Activated CD4-positive, alpha-beta T cell treated with anti-CD3 and anti-CD28 coated beads for 36 hours (primary cell): ENCODE measurements around the gene PTPRG. TPM values are rescaled to one million over a fixed set of nuclear protein-coding genes. Genes with fewer than 3 reads are reported as not detected.
"Not testable (repeated sequence)": the region's sequence is repeated elsewhere in the genome, so short reads cannot be mapped to it uniquely, and the experiment has no call there.

ENCODE experiments used
- ATAC-seq: fragments of 200-7000 bp; cut with Tn5 transposase; one replicate; pipeline ENCODE4 v1.10.0; 2021; ENCODE audit warnings: mild to moderate bottlenecking, moderate library complexity
- CTCF ChIA-PET: fragments of 350-600 bp; sonication (Branson Sonifier 250); formaldehyde crosslinking; loops from one replicate; lab custom pipeline; 2021; ENCODE audit warnings: antibody characterized with exemption; lab: Charles Lee
- POLR2A ChIA-PET: fragments of 350-600 bp; sonication (Branson Sonifier 250); formaldehyde crosslinking; loops from one replicate; lab custom pipeline; 2021; ENCODE audit warnings: antibody characterized with exemption, inconsistent platforms; lab: Charles Lee
- DNase-seq: peaks from one replicate; pipeline ENCODE4 v3.0.0-alpha.2; 2020
- H3K27ac Mint-ChIP-seq: one replicate; pipeline ENCODE4 v1.8.0; 2021; ENCODE audit warnings: mixed read lengths
- H3K27me3 Mint-ChIP-seq: one replicate; pipeline ENCODE4 v1.8.0; 2021; ENCODE audit warnings: mixed read lengths
- H3K36me3 Mint-ChIP-seq: one replicate; pipeline ENCODE4 v1.8.0; 2021; ENCODE audit warnings: low read depth, mixed read lengths
- H3K4me1 Mint-ChIP-seq: one replicate; pipeline ENCODE4 v1.8.0; 2021; ENCODE audit warnings: mixed read lengths
- H3K4me3 Mint-ChIP-seq: one replicate; pipeline ENCODE4 v1.8.0; 2021; ENCODE audit warnings: mild to moderate bottlenecking, moderate library complexity, mixed read lengths
- H3K9me3 Mint-ChIP-seq: one replicate; pipeline ENCODE4 v1.8.0; 2021; ENCODE audit warnings: low read depth, mixed read lengths
- intact Hi-C, 2 experiments: fragments of 100-400 bp; cut with DNase I in 1 of 2; cut with micrococcal nuclease in 1 of 2; formaldehyde crosslinking; loops; one replicate each; pipeline versions ENCODE4 v1.14.2 to v1.15.1; 2022 to 2024; cut with DNase I, micrococcal nuclease
- total RNA-seq, 2 experiments: library from RNA; stranded (reverse); gene quantifications; one replicate each; pipeline ENCODE4 v1.2.3, GENCODE V29; 2021

PTPRG gene
- total RNA-seq, 2 experiments from 2014 or later, result 0.32 to 0.33 TPM

GRCh38 chr3:62025913-62026312 lies 464.5 kb downstream of the PTPRG start:
- no peaks in the 10 kb centered on the region for H3K9me3 Mint-ChIP-seq
- peaks cover 6% of the 10 kb centered on the region for H3K27me3 Mint-ChIP-seq
- DNase-seq, result no peak
- CTCF ChIA-PET, result no interaction called here
- intact Hi-C loops, result no loop called here
- no peaks in the 10 kb centered on the region for H3K36me3 Mint-ChIP-seq
- no peaks in the 10 kb centered on the region for H3K4me1 Mint-ChIP-seq
- ATAC-seq, result no peak
- POLR2A ChIA-PET, result no interaction called here
- H3K27ac Mint-ChIP-seq, result no peak overlapping the region
- no peak overlapping the region for H3K4me3 Mint-ChIP-seq

- H3K27ac Mint-ChIP-seq, result no peak overlapping the region
- no peak overlapping the region for H3K4me3 Mint-ChIP-seq
- DNase-seq (no peak), ATAC-seq (no peak)
- no peaks in the 10 kb centered on the region for H3K4me1 Mint-ChIP-seq
- peaks cover 12% of the 10 kb centered on the region for H3K27me3 Mint-ChIP-seq
- ChIA-PET POLR2A (no interaction called here), CTCF (no interaction called here)
- H3K36me3 Mint-ChIP-seq, result no peaks in the 10 kb centered on the region
- intact Hi-C loops, result no loop called here
- H3K9me3 Mint-ChIP-seq, result no peaks in the 10 kb centered on the region
These were observed 465.9 kb downstream of the PTPRG start for GRCh38 chr3:62027241-62027640.

GRCh38 chr3:62027796-62028195 lies 466.4 kb downstream of the PTPRG start:
- Mint-ChIP-seq H3K9me3 (no peaks in the 10 kb centered on the region), H3K27ac (no peak overlapping the region), H3K4me1 (no peaks in the 10 kb centered on the region), H3K36me3 (no peaks in the 10 kb centered on the region), H3K4me3 (no peak overlapping the region), H3K27me3 (peaks cover 12% of the 10 kb centered on the region)
- ChIA-PET CTCF (no interaction called here), POLR2A (no interaction called here)
- no peak for ATAC-seq
- no peak for DNase-seq
- intact Hi-C loops, result no loop called here

- ChIA-PET CTCF (no interaction called here), POLR2A (no interaction called here)
- no peak overlapping the region for H3K27ac Mint-ChIP-seq
- H3K4me3 Mint-ChIP-seq, result no peak overlapping the region
- no peaks in the 10 kb centered on the region for H3K4me1 Mint-ChIP-seq
- H3K27me3 Mint-ChIP-seq, result peaks cover 11% of the 10 kb centered on the region
- no peaks in the 10 kb centered on the region for H3K36me3 Mint-ChIP-seq
- DNase-seq (no peak), ATAC-seq (no peak)
- no peaks in the 10 kb centered on the region for H3K9me3 Mint-ChIP-seq
- intact Hi-C loops, result no loop called here
These were observed 466.9 kb downstream of the PTPRG start for GRCh38 chr3:62028236-62028635.

GRCh38 chr3:62032738-62033137 lies 471.4 kb downstream of the PTPRG start:
- Mint-ChIP-seq H3K27ac (no peak overlapping the region), H3K27me3 (peaks cover 8% of the 10 kb centered on the region), H3K36me3 (no peaks in the 10 kb centered on the region), H3K4me1 (no peaks in the 10 kb centered on the region), H3K4me3 (no peak overlapping the region), H3K9me3 (no peaks in the 10 kb centered on the region)
- ChIA-PET CTCF (no interaction called here), POLR2A (no interaction called here)
- intact Hi-C loops, result no loop called here
- no peak for ATAC-seq
- no peak for DNase-seq

GRCh38 chr3:62035402-62036057 lies 474.2 kb downstream of the PTPRG start:
- CTCF ChIA-PET, result no interaction called here
- DNase-seq (no peak), ATAC-seq (no peak)
- Mint-ChIP-seq H3K27ac (no peak overlapping the region), H3K4me3 (no peak overlapping the region), H3K4me1 (no peaks in the 10 kb centered on the region), H3K27me3 (peaks cover 6% of the 10 kb centered on the region), H3K36me3 (no peaks in the 10 kb centered on the region), H3K9me3 (no peaks in the 10 kb centered on the region)
- POLR2A ChIA-PET, result no interaction called here
- intact Hi-C loops, result no loop called here

GRCh38 chr3:62036726-62037125 lies 475.4 kb downstream of the PTPRG start:
- ATAC-seq (no peak), DNase-seq (no peak)
- Mint-ChIP-seq H3K4me1 (no peaks in the 10 kb centered on the region), H3K36me3 (no peaks in the 10 kb centered on the region), H3K9me3 (no peaks in the 10 kb centered on the region), H3K4me3 (no peak overlapping the region), H3K27me3 (no peaks in the 10 kb centered on the region), H3K27ac (no peak overlapping the region)
- intact Hi-C loops, result no loop called here
- ChIA-PET CTCF (interaction anchor here (0.7 kb wide), 1 partner anchor 997 kb away, joined by 3 read pairs; no protein-coding TSS in a partner anchor), POLR2A (no interaction called here)

GRCh38 chr3:62038798-62039197 lies 477.4 kb downstream of the PTPRG start:
- intact Hi-C loops, H3K9me3 Mint-ChIP-seq, H3K4me3 Mint-ChIP-seq, H3K27ac Mint-ChIP-seq, H3K4me1 Mint-ChIP-seq, ATAC-seq, CTCF ChIA-PET, H3K36me3 Mint-ChIP-seq, DNase-seq, POLR2A ChIA-PET, H3K27me3 Mint-ChIP-seq: not testable (repeated sequence)

GRCh38 chr3:62039586-62039985 lies 478.2 kb downstream of the PTPRG start:
- ChIA-PET POLR2A (no interaction called here), CTCF (no interaction called here)
- intact Hi-C loops, result no loop called here
- no peak for ATAC-seq
- no peak for DNase-seq
- Mint-ChIP-seq H3K4me1 (no peaks in the 10 kb centered on the region), H3K4me3 (no peak overlapping the region), H3K36me3 (no peaks in the 10 kb centered on the region), H3K27me3 (no peaks in the 10 kb centered on the region), H3K27ac (no peak overlapping the region), H3K9me3 (no peaks in the 10 kb centered on the region)

- Mint-ChIP-seq H3K36me3 (no peaks in the 10 kb centered on the region), H3K4me1 (no peaks in the 10 kb centered on the region), H3K27ac (no peak overlapping the region), H3K9me3 (no peaks in the 10 kb centered on the region), H3K4me3 (no peak overlapping the region), H3K27me3 (no peaks in the 10 kb centered on the region)
- POLR2A ChIA-PET, result no interaction called here
- CTCF ChIA-PET, result no interaction called here
- DNase-seq (no peak), ATAC-seq (no peak)
- intact Hi-C loops, result no loop called here
These were observed 480.3 kb downstream of the PTPRG start for GRCh38 chr3:62041681-62042080.

GRCh38 chr3:62044874-62045411 lies 483.6 kb downstream of the PTPRG start:
- no peak for ATAC-seq
- no peaks in the 10 kb centered on the region for H3K27me3 Mint-ChIP-seq

GRCh38 chr3:62046326-62046725 lies 485.0 kb downstream of the PTPRG start:
- DNase-seq (no peak), ATAC-seq (no peak)
- Mint-ChIP-seq H3K9me3 (no peaks in the 10 kb centered on the region), H3K27me3 (no peaks in the 10 kb centered on the region), H3K27ac (no peak overlapping the region), H3K36me3 (no peaks in the 10 kb centered on the region), H3K4me3 (no peak overlapping the region), H3K4me1 (no peaks in the 10 kb centered on the region)
- CTCF ChIA-PET, result no interaction called here
- POLR2A ChIA-PET, result no interaction called here
- intact Hi-C loops, result no loop called here

More at GRCh38 chr3:62044874-62045411, 483.6 kb downstream of the PTPRG start:
- intact Hi-C loops, result no loop called here
- Mint-ChIP-seq H3K36me3 (no peaks in the 10 kb centered on the region), H3K9me3 (no peaks in the 10 kb centered on the region), H3K27ac (no peak overlapping the region), H3K4me1 (no peaks in the 10 kb centered on the region), H3K4me3 (no peak overlapping the region)
- no peak for DNase-seq
- ChIA-PET CTCF (interaction anchor here (0.6 kb wide), 1 partner anchor 1388 kb away, joined by 3 read pairs; no protein-coding TSS in a partner anchor), POLR2A (no interaction called here)
